Fibroblast of the conjunctiva (primary cell): ENCODE data around the gene SMARCA2.

Experiments
- DNase-seq: peaks from one replicate; pipeline ENCODE4 v3.0.0-alpha.2; 2010; ENCODE audit warnings: low read depth

SMARCA2 gene

DNA sequence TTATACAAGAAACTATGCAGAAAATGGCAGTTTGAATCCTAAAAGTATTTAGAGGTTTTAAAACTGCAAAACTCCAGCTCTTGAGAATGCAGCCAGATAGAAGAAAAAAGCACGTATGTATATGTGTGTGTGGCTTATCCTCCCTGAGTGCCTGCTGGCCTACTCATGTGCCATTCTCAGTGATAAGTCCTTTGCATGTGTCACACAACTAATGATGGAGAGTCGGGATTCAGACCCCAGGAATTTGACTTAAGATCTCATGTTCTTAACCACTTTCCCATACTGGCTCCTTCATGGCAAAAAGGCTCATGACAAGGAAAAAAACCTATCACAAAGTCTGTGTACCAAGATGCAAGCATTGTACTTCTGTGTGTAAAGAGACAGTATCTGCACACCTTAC is 26.6 kb downstream of the SMARCA2 start:
- DNase-seq = no peak

DNA sequence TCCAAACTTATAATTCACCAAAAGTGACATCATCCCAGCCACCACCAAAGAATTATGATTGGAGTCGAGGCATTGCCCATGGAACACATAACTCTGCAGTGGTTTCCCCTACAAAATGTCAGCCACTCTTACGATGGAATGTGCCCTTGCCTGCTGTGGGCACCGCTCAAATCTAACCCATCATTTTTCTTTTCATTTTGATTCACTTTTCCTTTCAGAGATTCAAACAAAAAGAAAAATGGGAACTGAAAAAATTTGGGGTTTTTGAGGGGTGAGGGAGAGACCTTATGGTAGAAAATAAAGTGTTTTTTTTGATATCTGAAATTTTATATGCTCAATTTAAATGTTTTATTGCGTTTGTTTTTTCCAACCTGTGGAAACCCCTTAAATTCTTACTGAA is 28.1 kb downstream of the SMARCA2 start:
- DNase-seq = no peak

DNA sequence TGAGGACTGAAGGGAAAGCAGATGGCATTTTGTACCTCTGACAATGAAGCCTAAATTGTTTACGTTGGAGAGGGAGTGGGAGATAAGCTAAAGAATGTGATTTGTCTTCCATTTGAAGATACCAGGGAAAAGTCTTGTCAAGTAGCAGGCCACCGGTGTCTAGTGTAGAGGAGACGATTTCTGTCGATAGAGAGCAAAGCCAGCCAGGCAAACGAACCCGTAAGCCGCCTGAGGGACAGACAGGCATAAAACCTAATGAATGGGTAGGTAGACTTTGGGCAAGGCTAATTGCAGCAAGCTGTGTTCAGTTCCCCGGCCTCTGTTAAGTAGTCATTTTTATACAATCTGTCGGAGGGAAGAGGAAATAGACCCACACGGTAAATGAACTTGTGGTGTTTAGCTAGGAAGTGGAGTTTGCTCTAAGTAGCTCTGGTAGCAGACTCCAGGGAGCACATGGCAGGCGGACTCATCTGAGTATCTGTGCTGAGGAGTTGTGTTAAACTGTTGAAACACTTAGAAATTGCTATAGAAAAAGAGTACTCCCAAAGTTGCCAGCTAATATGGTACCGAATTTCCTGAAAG is 28.8 kb downstream of the SMARCA2 start:
- no peak for DNase-seq

DNA sequence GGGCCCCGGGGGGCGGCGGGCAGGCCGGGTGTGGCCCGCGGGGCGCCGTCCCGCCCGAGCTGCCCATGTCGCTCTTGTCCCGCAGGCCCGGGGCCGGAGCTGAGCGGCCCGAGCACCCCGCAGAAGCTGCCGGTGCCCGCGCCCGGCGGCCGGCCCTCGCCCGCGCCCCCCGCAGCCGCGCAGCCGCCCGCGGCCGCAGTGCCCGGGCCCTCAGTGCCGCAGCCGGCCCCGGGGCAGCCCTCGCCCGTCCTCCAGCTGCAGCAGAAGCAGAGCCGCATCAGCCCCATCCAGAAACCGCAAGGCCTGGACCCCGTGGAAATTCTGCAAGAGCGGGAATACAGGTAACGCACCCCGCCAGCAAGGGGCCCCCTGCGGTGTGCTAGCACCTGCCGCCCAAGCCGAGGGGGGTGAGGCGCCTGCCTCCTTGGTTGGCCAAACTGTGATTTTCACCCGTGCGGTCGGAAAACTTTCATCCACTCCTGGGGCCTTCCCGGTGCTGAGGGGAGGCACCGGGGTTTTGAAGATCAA is 32.1 kb downstream of the SMARCA2 start:
- no peak for DNase-seq

DNA sequence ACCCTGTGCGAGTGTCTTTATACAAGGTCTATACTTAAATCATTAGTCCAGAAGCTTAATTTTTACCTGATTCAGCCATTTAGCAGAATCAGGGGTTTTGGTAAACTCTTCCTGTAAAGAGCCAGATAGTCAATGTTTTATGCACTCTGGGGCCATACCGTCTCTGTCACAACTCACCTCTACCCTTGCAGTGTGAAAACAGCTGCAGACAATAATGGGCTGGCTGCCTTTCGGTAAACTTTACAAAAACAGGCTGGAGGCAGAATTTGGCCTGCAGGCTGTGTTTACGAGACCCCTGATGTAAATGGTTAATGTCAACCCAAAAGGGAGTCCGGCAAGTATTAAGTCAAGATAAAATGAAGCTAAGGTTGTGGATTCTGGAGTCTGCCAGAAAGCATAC is 32.8 kb downstream of the SMARCA2 start:
- DNase-seq = no peak

DNA sequence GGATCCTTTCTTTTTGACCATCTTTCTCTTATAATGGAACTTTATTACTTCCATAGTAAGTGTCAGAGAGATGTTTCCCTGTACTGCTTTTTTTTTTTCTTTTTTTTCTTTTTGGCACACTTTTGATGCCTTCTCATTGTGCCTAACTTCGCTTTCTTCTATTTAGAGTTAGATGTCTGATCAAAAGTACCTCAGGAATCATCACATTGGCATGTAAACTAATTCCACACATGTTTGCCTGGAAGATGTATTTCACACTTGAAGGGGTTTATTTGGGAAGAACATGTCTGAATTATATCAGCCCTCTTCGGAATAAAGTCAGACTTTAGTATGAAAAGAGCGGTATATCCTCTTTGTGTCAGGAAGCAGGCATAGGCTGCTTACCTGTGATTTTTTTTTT is 35.1 kb downstream of the SMARCA2 start:
- no peak for DNase-seq

DNA sequence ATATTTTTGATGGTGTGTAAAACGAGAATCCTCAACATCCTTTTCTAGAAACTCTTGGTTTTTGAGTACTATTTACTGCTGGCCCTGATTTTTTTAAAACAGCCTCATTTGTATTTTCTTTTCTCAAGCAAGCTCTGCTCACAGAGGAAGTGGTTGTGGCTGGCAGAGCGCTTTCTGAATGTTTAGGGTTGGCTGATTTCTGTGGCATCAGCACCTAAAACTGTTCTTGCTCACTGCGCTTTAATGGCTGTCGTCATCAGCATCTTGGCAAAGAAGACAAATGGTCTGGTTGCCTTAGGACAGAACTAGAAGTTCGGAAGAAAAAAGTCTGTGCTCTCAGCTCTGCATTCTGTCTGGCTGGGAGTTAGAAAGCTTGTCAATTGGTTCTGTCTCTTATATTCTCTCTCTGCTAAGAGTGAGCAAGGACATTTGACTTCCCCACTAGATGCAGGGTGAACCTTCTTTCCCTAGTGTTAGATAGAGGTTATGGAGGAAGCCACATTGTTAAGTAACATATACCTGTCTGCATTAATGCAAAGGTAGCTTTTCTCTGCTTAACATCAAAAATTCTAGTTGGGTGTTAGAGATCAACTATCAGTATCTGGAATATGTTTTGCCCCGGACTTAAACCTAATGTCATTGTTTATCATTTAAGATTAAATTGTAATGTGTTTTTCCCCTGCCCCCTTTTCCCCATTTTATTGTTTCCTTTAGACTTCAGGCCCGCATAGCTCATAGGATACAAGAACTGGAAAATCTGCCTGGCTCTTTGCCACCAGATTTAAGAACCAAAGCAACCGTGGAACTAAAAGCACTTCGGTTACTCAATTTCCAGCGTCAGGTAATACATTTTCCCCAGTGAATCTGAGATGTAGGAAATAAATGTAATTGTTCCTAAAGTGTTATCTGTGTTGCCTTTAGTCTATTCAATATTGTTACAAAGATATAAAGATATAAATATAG is 39.0 kb downstream of the SMARCA2 start:
- DNase-seq = no peak

DNA sequence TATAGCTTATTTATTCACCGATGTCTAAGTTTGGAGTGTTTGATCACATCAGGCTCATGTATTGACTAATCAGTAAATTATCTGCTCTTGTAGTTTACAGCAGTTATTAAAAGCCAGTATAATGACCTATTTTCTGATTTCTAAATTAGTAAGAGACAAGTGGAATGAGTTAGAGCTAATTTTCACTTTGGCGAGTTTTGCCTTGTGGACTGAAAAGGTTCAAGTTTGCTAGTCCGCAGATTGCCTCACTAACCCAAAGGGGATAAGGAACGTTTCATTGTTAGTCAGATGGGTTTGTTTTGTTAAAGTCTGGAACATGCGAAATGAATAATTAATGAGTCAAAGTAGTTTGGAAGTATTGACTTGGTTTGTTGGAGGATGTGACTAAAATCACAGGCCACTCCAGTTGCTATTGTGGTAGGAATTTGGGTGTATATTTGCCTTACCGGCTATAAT is 40.1 kb downstream of the SMARCA2 start:
- no peak for DNase-seq

DNA sequence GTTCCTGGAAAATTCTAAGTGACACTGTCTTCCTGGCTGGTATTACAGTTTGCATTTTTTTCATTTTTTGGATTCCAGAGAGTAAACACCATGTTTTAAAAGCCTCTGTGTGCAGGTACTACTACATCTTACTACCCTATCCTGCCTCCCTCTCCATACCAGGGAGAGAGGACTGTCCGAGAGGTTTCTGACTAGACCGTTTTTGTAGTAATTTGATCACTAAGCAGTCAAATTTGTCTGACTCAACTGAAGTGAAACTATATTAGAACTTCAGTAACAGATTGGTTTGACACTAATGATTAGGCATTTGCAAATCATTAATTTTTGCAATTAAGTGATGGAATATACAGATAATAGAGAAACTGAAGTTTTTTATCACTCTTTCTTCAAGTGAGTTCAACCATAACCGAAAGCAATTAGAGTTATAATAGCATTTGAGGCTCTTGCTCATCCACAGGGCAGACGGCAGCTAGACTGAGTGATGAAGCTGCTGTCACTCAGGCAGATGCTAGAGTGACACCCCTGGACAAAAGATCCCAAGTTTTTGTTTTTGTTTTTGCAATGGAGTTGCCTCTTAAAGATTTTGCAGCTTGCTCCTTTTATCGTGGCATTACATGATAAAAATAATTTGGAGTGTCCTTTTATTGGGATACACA is 44.3 kb downstream of the SMARCA2 start:
- DNase-seq = no peak

DNA sequence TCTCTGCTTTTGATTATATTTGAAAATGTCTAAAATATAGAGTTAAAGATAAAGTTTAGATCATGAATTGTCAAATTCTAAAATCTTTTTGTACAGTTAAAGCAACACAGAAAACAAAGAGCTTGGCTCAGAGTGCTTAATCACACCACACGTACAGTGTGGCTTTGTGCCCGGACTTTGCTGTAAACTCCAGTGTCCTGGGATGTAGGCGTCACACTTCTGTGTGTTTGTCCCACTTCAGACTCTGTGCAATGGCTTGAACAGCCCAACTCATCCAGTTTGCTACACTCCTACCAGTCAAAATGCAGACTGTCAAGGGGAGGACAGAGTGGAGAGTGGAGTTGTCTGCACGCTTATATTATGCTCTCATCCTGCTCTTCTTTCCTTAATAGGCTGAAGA is 45.3 kb downstream of the SMARCA2 start:
- DNase-seq = no peak

DNA sequence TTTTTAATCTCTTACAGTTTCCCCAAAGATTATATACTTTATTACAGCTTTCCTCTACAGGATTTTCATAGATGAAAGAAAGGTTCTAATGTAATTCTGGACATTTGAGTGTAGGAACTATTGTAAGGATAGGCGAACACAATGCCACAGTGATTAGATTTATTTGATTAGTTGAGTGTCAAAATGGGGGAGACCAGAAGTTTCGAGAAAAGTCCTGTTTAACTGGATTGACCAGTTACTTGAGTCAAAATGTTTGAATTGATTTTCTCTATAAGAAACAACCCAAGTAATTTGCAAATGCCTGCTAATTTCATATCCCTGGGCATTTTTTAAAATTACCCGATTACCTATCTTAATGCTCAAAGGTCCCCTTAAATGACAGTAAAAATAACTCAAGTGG is 50.6 kb downstream of the SMARCA2 start:
- DNase-seq = no peak

DNA sequence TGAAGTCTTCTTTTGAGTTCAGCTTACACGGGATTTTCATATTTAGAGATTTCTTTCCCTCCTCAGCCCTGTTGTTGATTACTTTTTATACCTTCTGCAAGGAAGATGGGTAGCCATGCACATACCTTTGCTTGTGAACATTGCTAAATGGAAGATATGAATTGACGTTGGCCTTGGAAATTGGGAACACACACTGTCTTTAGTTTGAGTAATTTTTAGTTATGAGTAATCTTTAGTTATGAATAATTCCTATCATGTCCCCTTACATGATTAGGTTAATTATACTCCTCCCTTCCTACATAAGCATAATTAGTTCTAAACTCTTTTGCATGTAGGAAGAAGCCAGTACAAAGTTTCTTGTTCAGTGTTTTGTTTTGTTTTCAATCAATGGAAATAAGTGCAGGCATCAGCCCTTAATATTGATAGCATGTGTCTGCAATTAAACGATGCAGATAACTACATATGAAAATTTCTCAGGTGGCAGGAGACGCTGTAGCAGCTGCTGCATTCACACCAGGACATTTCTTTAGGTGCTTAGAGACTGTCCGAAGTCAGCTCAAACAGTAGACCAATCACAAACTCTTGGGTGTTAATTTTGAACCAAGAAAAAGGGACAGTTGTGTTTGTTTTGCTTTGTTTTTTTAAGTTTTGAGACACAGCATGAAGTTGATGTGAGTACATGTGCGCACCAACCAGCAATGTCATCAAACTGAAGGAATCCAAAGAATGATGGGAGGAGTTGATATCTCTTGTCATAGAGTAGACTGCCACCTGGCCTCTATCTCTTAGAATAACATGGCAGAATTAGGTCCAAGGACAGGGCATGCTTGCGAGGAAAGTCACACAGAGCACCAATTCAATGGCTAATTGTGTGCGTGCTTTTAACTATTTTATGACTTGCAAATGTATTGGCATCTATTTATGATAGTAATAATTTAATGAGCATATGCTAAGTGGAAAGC is 51.4 kb downstream of the SMARCA2 start:
- no peak for DNase-seq

DNA sequence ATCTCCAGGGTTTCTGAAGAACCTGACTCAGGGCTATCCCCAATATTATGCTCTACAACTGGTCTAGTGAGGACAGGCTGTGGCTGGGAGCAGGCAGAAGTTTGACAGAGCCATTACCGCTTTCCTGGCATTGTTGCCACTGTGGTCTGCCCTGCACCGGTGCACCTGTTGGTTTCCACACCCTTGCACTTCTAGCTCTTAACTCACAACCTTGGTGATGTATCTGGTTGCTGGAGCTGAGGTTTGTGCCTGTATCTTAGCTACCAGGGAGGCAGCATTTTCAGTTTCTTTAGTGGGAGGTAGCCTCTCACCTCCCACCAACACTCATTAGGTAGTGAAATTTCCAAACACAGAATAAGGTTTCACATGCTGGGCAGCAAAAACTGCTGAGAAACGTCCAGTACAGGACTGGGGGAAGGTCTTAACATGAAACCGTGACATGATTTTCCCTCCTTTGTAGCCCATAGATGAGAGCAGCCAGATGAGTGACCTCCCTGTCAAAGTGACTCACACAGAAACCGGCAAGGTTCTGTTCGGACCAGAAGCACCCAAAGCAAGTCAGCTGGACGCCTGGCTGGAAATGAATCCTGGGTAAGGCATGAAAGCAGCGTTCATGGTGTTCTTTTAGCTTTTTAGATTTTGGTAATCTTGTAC is 57.7 kb downstream of the SMARCA2 start:
- no peak for DNase-seq

DNA sequence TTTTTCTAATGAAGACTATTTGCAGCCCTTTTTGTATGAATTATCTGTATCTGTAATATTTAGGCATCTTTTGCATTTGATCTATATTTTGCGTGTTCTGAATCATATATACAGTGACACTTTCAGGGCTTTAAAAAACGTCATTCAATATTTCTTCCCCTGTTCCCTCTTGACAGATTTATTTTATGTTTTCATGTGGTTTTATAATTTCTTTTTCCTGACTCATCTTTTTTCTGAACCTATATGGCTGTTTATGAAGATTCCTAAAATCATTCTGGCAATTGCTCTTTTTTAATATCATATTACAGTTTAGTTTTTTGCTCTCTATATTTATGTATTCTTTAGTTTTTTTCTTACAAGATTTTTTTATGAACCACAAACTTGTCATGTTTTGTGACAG is 67.6 kb downstream of the SMARCA2 start:
- DNase-seq = no peak

DNA sequence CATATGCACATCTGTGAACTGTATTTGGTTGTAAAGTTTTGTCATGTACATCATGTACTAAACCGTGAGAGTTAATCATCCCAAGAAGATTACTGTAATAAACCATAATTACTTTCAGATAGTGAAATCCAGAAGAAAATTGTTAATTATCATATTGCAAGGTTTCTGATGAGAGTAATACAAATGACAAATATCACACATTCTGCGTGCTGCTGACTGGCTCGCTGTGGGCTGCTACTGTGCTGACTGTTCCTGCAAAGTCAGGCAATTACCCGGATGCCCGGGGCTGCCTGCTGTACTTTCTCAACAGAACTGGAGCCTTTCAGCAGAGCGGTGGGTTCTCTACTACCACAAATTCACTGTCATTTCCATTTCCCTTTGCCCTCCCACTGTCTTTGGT is 68.3 kb downstream of the SMARCA2 start:
- DNase-seq = no peak

DNA sequence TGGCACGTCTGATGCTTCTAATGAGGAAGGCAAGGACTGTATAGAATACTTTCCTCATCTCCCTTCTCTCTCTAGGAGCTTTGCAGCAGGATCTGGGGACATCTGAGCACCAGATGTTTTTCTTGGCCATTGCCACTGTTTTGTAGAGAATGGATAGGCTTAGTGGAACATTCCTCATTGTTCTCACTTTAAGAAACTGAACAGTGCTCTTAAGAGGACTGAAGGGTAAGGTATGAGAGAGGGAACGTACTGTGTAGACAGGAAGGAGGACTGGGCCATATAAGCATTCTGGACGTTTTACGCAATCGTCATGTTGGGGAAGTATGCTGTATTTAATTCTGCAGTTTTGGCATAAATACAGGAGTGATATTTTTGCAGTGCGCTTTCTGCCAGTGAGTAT is 70.6 kb downstream of the SMARCA2 start:
- DNase-seq = peak; percentile 83

DNA sequence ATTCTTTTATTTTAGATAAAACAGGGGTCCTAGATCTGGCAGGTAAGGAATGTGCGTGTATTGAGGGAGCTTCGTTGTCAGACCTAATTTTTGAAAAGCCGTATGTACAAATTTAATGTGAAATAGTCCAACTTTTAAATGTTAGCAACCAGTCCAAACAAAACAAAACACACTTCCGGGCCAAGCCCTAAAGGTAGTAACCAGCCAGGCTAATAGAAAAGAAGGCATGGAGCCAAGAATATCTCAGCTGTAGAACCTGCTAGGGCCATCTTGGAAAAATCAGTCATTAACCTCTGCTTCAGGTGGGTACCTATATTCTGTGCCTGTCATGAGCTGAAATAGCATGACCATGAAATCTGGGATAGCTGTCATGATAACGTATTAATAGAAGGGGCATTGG is 71.0 kb downstream of the SMARCA2 start:
- DNase-seq = no peak

DNA sequence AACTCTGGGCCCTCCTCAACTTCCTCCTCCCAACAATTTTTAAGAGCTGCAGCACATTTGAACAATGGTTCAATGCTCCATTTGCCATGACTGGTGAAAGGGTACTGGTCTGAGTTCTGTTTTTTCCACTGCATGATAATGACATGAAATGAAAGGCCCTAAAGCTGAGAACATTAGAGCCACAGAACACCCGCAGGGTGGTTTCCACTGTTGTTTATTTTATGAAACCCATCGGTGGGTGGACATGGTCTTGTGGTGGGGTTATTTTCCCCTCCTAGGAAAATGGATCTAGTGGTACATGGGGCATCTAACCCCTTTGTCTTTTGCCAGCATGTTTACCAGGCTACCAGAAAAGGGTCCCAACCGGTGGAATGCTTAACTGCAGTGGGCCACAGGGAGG is 71.8 kb downstream of the SMARCA2 start:
- no peak for DNase-seq

DNA sequence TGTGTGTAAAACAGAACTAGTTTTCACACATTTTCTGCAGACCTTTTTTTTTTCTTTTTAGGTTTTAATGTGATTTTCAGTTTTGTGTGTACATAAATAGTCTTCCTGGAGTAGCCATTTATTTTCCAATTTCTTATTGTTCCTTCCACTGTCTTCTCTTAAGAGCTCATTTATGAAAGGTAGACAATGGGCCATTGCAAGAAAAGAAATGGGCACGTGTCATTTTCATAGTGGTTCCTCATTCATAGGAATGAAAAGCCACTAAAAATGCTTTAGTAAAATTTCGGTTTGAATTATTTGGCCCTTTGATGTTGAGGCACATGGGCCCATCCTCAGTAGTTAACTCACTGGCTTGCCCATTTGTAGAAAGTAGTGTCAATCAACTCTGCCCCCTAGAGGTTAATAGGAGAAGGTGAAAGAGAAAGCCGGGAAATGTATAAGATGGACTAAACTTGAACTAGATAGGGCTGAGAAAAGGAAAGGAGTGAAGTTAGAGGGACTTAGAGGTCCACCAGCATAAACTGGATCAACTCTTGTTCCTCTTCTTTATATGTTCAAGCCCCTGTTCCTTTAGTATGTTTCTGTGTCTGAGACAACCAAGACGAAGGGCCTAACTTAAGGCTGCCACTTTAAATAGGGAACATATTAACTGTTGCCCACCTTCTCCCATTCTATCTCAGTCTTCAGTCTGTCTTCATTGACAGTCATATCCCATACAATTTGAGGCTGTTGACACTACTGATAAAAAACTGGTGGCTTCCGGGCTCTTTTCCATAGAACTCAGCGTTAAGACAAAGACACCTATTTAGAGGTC is 72.6 kb downstream of the SMARCA2 start:
- DNase-seq = no peak

DNA sequence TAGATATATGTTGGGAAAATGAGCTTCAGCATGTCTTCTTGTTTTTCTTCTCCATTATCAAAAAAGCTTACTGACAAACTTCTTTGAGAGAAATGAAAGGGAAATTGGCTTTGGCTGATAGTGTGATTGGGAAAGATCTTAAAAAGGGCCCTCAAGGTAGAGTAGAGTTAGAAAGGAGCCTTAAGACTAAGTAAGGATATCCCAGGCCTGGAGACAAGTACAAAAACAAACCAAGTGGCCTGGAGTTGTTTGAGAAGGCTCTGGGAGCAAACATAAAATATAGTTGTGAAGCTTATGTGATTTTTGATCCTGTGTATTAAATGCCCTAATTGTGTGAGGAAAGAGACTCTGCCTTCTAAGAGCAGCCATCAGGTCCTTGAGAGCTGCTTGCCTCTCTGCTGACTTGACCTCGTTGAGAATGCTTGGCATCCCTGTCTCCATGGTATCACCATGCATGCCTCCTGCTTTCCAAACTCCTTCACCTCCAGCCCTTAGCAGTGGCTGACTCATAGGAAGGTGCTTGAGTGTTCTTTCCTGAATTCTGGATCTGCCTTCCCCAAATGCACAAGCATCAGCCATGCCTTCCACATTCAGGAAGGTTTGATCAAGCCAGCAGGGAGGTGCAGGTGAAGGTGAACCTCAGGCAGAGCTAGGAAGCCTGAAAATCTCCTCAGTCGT is 78.9 kb downstream of the SMARCA2 start:
- no peak for DNase-seq
